ENCODE results near the gene ABHD4.
"Not testable (repeated sequence)": the region's sequence is repeated elsewhere in the genome, so short reads cannot be mapped to it uniquely, and the experiment has no call there.

The ABHD4 gene

GRCh38 chr14:22561661-22562579 lies 36.2 kb upstream of the ABHD4 start:
- peak; percentile 69 for DNase-seq (ENCODE audit: low read depth)

- no peak for DNase-seq (ENCODE audit: low read depth)
These were observed 34.1 kb upstream of the ABHD4 start for GRCh38 chr14:22563987-22564386.

GRCh38 chr14:22564463-22564862 lies 33.6 kb upstream of the ABHD4 start:
- no peak for DNase-seq (ENCODE audit: low read depth)

GRCh38 chr14:22565391-22565945 lies 32.6 kb upstream of the ABHD4 start:
- no peak for DNase-seq (ENCODE audit: low read depth)

GRCh38 chr14:22566266-22566665 lies 31.8 kb upstream of the ABHD4 start:
- DNase-seq (ENCODE audit: low read depth) = not testable (repeated sequence)

GRCh38 chr14:22566845-22567244 lies 31.3 kb upstream of the ABHD4 start:
- no peak for DNase-seq (ENCODE audit: low read depth)

- no peak for DNase-seq (ENCODE audit: low read depth)
These were observed 30.7 kb upstream of the ABHD4 start for GRCh38 chr14:22567437-22567836.

- no peak for DNase-seq (ENCODE audit: low read depth)
These were observed 28.9 kb upstream of the ABHD4 start for GRCh38 chr14:22569106-22569736.

- DNase-seq (ENCODE audit: low read depth) = no peak
These were observed 28.4 kb upstream of the ABHD4 start for GRCh38 chr14:22569737-22570131.

GRCh38 chr14:22570132-22570949 lies 27.8 kb upstream of the ABHD4 start:
- peak; percentile 71 for DNase-seq (ENCODE audit: low read depth)

- no peak for DNase-seq (ENCODE audit: low read depth)
These were observed 25.5 kb upstream of the ABHD4 start for GRCh38 chr14:22572562-22573058.

- DNase-seq (ENCODE audit: low read depth) = no peak
These were observed 24.3 kb upstream of the ABHD4 start for GRCh38 chr14:22573804-22574203.

GRCh38 chr14:22577334-22577908 lies 20.7 kb upstream of the ABHD4 start:
- DNase-seq (ENCODE audit: low read depth) = no peak

GRCh38 chr14:22579236-22579635 lies 18.9 kb upstream of the ABHD4 start:
- DNase-seq (ENCODE audit: low read depth) = no peak

GRCh38 chr14:22579881-22580280 lies 18.2 kb upstream of the ABHD4 start:
- DNase-seq (ENCODE audit: low read depth) = no peak

GRCh38 chr14:22580625-22581024 lies 17.5 kb upstream of the ABHD4 start:
- no peak for DNase-seq (ENCODE audit: low read depth)

GRCh38 chr14:22583994-22584393 lies 14.1 kb upstream of the ABHD4 start:
- no peak for DNase-seq (ENCODE audit: low read depth)

- DNase-seq (ENCODE audit: low read depth) = no peak
These were observed 10.9 kb upstream of the ABHD4 start for GRCh38 chr14:22587247-22587646.

GRCh38 chr14:22587677-22588422 lies 10.2 kb upstream of the ABHD4 start:
- DNase-seq (ENCODE audit: low read depth) = not testable (repeated sequence)

GRCh38 chr14:22588526-22589095 lies 9.5 kb upstream of the ABHD4 start:
- no peak for DNase-seq (ENCODE audit: low read depth)
